IPS DF 6.9 (cell line): Measurements from ENCODE around the gene SCGB3A1.

Experiments
- DNase-seq: peaks from one replicate; pipeline ENCODE4 v3.0.0-alpha.2; 2013; ENCODE audit warnings: low read depth, low spot score
- H3K27ac ChIP-seq: one replicate; pipeline ENCODE4 v1.5.1; 2013; ENCODE audit warnings: low read length, control low read depth
- H3K27me3 ChIP-seq: 2 replicates; pipeline ENCODE4 v1.6.1; 2013; ENCODE audit warnings: mild to moderate bottlenecking, low read length; ENCODE audit not compliant: control insufficient read depth, insufficient read depth
- H3K36me3 ChIP-seq: 2 replicates; pipeline ENCODE4 v1.6.1; 2013; ENCODE audit warnings: low read length; ENCODE audit not compliant: control insufficient read depth, insufficient read depth
- H3K4me1 ChIP-seq: 2 replicates; pipeline ENCODE4 v1.6.1; 2013; ENCODE audit warnings: low read length; ENCODE audit not compliant: control insufficient read depth, insufficient read depth
- H3K4me3 ChIP-seq: 2 replicates; pipeline ENCODE4 v1.5.1; 2013; ENCODE audit warnings: mild to moderate bottlenecking, low read length
- H3K9me3 ChIP-seq: 2 replicates; pipeline ENCODE4 v1.6.1; 2013; ENCODE audit warnings: low read length, inconsistent platforms; ENCODE audit not compliant: control insufficient read depth, insufficient read depth
- WGBS: extraction: QIAGEN DNeasy Blood & Tissue Kit; methylation state at CpG from one replicate; pipeline ENCODE4 v1.1.7; 2013; ENCODE audit warnings: mixed read lengths, missing lambda C conversion rate; ENCODE audit not compliant: insufficient read length, insufficient coverage; 5-methylcytosine and 5-hydroxymethylcytosine counted together

Gene SCGB3A1

GRCh38 chr5:180613814-180614188 is 22.5 kb upstream of the SCGB3A1 start:
- no peak overlapping the region for H3K27ac ChIP-seq
- DNase-seq = no peak
- no CpG with 5 or more reads among the region's 11 CpGs for WGBS
- H3K27me3 ChIP-seq = no peaks in the 10 kb centered on the region; the same call in 1 of the 2 replicates
- H3K4me1 ChIP-seq = no peaks in the 10 kb centered on the region
- H3K36me3 ChIP-seq = no peaks in the 10 kb centered on the region
- H3K4me3 ChIP-seq = no peak overlapping the region
- no peaks in the 10 kb centered on the region for H3K9me3 ChIP-seq

GRCh38 chr5:180613188-180613813 is 22.0 kb upstream of the SCGB3A1 start:
- no CpG with 5 or more reads among the region's 19 CpGs for WGBS
- no peak for DNase-seq
- Histone ChIP-seq H3K27me3 (no peaks in the 10 kb centered on the region; the same call in 1 of the 2 replicates), H3K36me3 (no peaks in the 10 kb centered on the region), H3K9me3 (no peaks in the 10 kb centered on the region), H3K27ac (no peak overlapping the region), H3K4me3 (no peak overlapping the region), H3K4me1 (no peaks in the 10 kb centered on the region)

- Histone ChIP-seq H3K9me3 (no peaks in the 10 kb centered on the region), H3K27ac (no peak overlapping the region), H3K4me1 (no peaks in the 10 kb centered on the region), H3K36me3 (no peaks in the 10 kb centered on the region), H3K27me3 (no peaks in the 10 kb centered on the region), H3K4me3 (no peak overlapping the region)
- WGBS = no CpG with 5 or more reads among the region's 15 CpGs
- no peak for DNase-seq
These were observed 21.4 kb upstream of the SCGB3A1 start for GRCh38 chr5:180612683-180613082.

GRCh38 chr5:180611140-180611850 is 20.0 kb upstream of the SCGB3A1 start:
- DNase-seq = no peak
- no peak overlapping the region for H3K27ac ChIP-seq
- H3K36me3 ChIP-seq = no peaks in the 10 kb centered on the region
- no peaks in the 10 kb centered on the region for H3K4me1 ChIP-seq
- H3K4me3 ChIP-seq = no peak overlapping the region
- H3K9me3 ChIP-seq = no peaks in the 10 kb centered on the region
- H3K27me3 ChIP-seq = no peaks in the 10 kb centered on the region
- no CpG with 5 or more reads among the region's 30 CpGs for WGBS

GRCh38 chr5:180609817-180610550 is 18.7 kb upstream of the SCGB3A1 start:
- Histone ChIP-seq H3K9me3 (no peaks in the 10 kb centered on the region), H3K4me3 (no peak overlapping the region), H3K36me3 (no peaks in the 10 kb centered on the region), H3K27ac (no peak overlapping the region), H3K27me3 (no peaks in the 10 kb centered on the region), H3K4me1 (no peaks in the 10 kb centered on the region)
- no CpG with 5 or more reads among the region's 23 CpGs for WGBS
- DNase-seq = no peak

GRCh38 chr5:180609386-180609785 is 18.1 kb upstream of the SCGB3A1 start:
- H3K27ac ChIP-seq = no peak overlapping the region
- no peak overlapping the region for H3K4me3 ChIP-seq
- H3K4me1 ChIP-seq = no peaks in the 10 kb centered on the region
- WGBS = no CpG with 5 or more reads among the region's 15 CpGs
- H3K27me3 ChIP-seq = no peaks in the 10 kb centered on the region
- H3K36me3 ChIP-seq = no peaks in the 10 kb centered on the region
- DNase-seq = no peak
- no peaks in the 10 kb centered on the region for H3K9me3 ChIP-seq

- no peak overlapping the region for H3K27ac ChIP-seq
- H3K4me1 ChIP-seq = no peaks in the 10 kb centered on the region; the same call in 1 of the 2 replicates
- no peaks in the 10 kb centered on the region for H3K9me3 ChIP-seq
- no peak for DNase-seq
- H3K36me3 ChIP-seq = no peaks in the 10 kb centered on the region
- no peak overlapping the region for H3K4me3 ChIP-seq
- no peaks in the 10 kb centered on the region for H3K27me3 ChIP-seq
- WGBS = no CpG with 5 or more reads among the region's 26 CpGs
These were observed 17.4 kb upstream of the SCGB3A1 start for GRCh38 chr5:180608572-180609310.

- H3K27me3 ChIP-seq = no peaks in the 10 kb centered on the region
These were observed 16.7 kb upstream of the SCGB3A1 start for GRCh38 chr5:180607861-180608571.

GRCh38 chr5:180606215-180606785 is 15.0 kb upstream of the SCGB3A1 start:
- Histone ChIP-seq H3K4me1 (no peaks in the 10 kb centered on the region; the same call in 1 of the 2 replicates), H3K27ac (no peak overlapping the region), H3K4me3 (no peak overlapping the region), H3K9me3 (no peaks in the 10 kb centered on the region), H3K36me3 (no peaks in the 10 kb centered on the region), H3K27me3 (no peaks in the 10 kb centered on the region)
- no peak for DNase-seq
- no CpG with 5 or more reads among the region's 21 CpGs for WGBS

More at GRCh38 chr5:180607861-180608571, 16.7 kb upstream of the SCGB3A1 start:
- no peaks in the 10 kb centered on the region for H3K36me3 ChIP-seq
- no peak overlapping the region for H3K4me3 ChIP-seq
- H3K4me1 ChIP-seq = no peaks in the 10 kb centered on the region; the same call in 1 of the 2 replicates
- no peaks in the 10 kb centered on the region for H3K9me3 ChIP-seq
- DNase-seq = no peak
- no peak overlapping the region for H3K27ac ChIP-seq
- WGBS = no CpG with 5 or more reads among the region's 18 CpGs
